ENCODE results near the gene SRSF5. TPM values are rescaled to one million over a fixed set of nuclear protein-coding genes. Genes with fewer than 3 reads are reported as not detected.

Gene SRSF5
- total and polyA plus RNA-seq, 2 of the 13 experiments (the other 11 are each of a cell fraction or from before 2014, with no cell fraction given): 189 to 277 TPM

- peak; percentile 61; the same call in 1 of the 2 replicates for TF ChIP-seq RXRB (CRISPR knock-in tag; IDR thresholded peaks at IDR 0.05; ENCODE audit: borderline replicate concordance)
- TF ChIP-seq ZNF225 (CRISPR knock-in tag; IDR thresholded peaks at IDR 0.05): no peak
- no peak for TF ChIP-seq TCF7 (IDR thresholded peaks at IDR 0.05; ENCODE audit: low read depth)
- TF ChIP-seq PAXIP1 (CRISPR knock-in tag; conservative IDR thresholded peaks at IDR 0.05): peak; percentile 73
- no peak for TF ChIP-seq ZNF687 (CRISPR knock-in tag; IDR thresholded peaks at IDR 0.05)
- no peak for TF ChIP-seq TBX3 (IDR thresholded peaks at IDR 0.05; ENCODE audit: borderline replicate concordance)
- no peak for TF ChIP-seq TGIF2 (CRISPR knock-in tag; IDR thresholded peaks at IDR 0.05)
- no peak for TF ChIP-seq MBD4 (IDR thresholded peaks at IDR 0.05; ENCODE audit: borderline replicate concordance, low read length)
- TF ChIP-seq HMG20B (CRISPR knock-in tag; conservative IDR thresholded peaks at IDR 0.05): no peak
- TF ChIP-seq FOXA1 (IDR thresholded peaks at IDR 0.05): no peak; the same call in 1 of the 2 replicates
- peak; percentile 73 for TF ChIP-seq FOXA1 (CRISPR knock-in tag; IDR thresholded peaks at IDR 0.05)
- no peak for TF ChIP-seq ZNF33B (CRISPR knock-in tag; IDR thresholded peaks at IDR 0.05)
- TF ChIP-seq HIVEP1 (CRISPR knock-in tag; IDR thresholded peaks at IDR 0.05): no peak
- no peak for TF ChIP-seq ZNF672 (CRISPR knock-in tag; IDR thresholded peaks at IDR 0.05)
- 0 out of 2 replicates have a peak, but pooled peaks have one; percentile 48 for TF ChIP-seq MEIS1 (CRISPR knock-in tag; IDR thresholded peaks at IDR 0.05; ENCODE audit: borderline replicate concordance)
- TF ChIP-seq THAP11 (CRISPR knock-in tag; IDR thresholded peaks at IDR 0.05): peak; percentile 14; the same call in 1 of the 2 replicates
- peak; percentile 88; the same call in 1 of the 2 replicates for TF ChIP-seq ZNF7 (CRISPR knock-in tag; IDR thresholded peaks at IDR 0.05)
Observed at GRCh38 chr14:69741055-69741454, 25.9 kb upstream of the SRSF5 start (continued).

Data from HepG2 (cell line).